ENCODE measurements around the gene PHOX2A.

Gene PHOX2A

DNA sequence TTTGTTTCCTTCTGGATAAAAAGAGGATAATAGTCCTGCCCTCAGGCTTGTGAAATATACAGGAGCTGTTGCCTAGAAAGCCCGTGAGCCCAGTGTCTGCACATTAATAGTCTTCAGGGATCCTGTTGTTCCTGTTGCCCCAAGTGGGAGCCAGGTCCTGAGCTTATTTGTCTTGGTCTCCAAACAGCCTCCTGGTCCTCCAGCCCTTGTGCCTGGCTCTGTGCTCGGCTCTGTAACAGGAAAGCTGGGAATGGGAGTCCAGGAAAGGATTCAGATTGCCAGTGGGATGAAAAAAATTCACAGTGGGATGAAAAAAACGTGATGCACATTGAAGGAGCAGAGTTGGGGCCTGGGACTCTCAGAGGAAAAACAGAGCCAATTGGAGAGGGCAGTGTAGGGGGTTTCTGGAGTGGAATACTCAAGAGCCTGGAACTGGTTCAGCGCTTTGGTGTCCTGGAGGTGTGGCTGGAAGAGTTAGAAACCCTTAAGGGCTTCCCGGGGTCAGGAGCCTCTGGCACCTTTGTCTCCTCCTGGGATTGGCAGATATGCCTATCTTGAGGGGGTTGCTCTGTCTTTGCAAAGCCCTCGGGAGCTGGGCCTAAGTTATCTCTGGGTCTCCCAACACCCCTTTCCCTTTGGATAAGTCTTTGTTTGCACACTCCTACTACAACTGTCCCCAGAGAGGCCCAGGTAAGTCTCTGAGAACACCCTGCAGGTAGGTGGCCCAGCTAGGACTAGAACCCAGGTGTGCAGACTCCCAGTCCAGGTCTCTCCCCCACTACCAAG, 21.7 kb downstream of the PHOX2A start:
- Histone ChIP-seq H2BK5ac (ENCODE audit: low read length) (no peak overlapping the region), H2BK12ac (ENCODE audit: low read length) (no peak overlapping the region), H3K4me2 (ENCODE audit: insufficient read depth, low read length, poor library complexity, severe bottlenecking) (peak overlapping the region; percentile 70), H2AFZ (ENCODE audit: low read length) (peak overlapping the region; percentile 91), H3K4me3 (ENCODE audit: low read length in 2 of 2) (peak overlapping the region; percentile 56 to 58), H3K14ac (ENCODE audit: low read length) (no peak overlapping the region), H3K36me3 (replicated peaks in 1 of 2; ENCODE audit: control insufficient read depth in 2 of 2, insufficient read depth in 2 of 2, low read length in 2 of 2) (peaks cover 2 to 11% of the 10 kb centered on the region in 2 donors), H2BK120ac (ENCODE audit: low read depth, low read length) (no peak overlapping the region), H3K27ac (replicated peaks; ENCODE audit: low read length) (peak overlapping the region; percentile 49), H3K9me3 (replicated peaks in 1 of 2; ENCODE audit: control insufficient read depth in 2 of 2, insufficient read depth in 1 of 2, low read depth in 1 of 2, low read length in 2 of 2) (no peaks in the 10 kb centered on the region), H3K18ac (ENCODE audit: low read length) (no peak overlapping the region), H3K23ac (ENCODE audit: low read depth, low read length, poor library complexity) (no peak overlapping the region), H3K79me1 (ENCODE audit: low read depth, low read length) (peaks cover 10% of the 10 kb centered on the region), H2AK5ac (ENCODE audit: low read depth, low read length) (no peak overlapping the region), H2BK15ac (ENCODE audit: low read length) (peak overlapping the region; percentile 18), H4K91ac (ENCODE audit: low read depth, low read length, poor library complexity) (no peak overlapping the region), H3K27me3 (ENCODE audit: control insufficient read depth in 3 of 3, insufficient read depth in 3 of 3, low read depth in 1 of 3, low read length in 3 of 3) (peaks cover 0 to 14% (median 0%) of the 10 kb centered on the region in 3 experiments), H3K9ac (ENCODE audit: low read depth, low read length, poor library complexity) (no peak overlapping the region), H3K4me1 (ENCODE audit: control insufficient read depth in 2 of 2, insufficient read depth in 1 of 2, low read depth in 1 of 2, low read length in 2 of 2) (peaks cover 5 to 16% of the 10 kb centered on the region in 2 donors), H3K4ac (ENCODE audit: low read length) (no peak overlapping the region), H4K8ac (ENCODE audit: low read depth, low read length) (no peak overlapping the region)
- no CpG with 5 or more reads among the region's 6 CpGs for whole genome bisulfite sequencing, 2 donors (ENCODE audit: extremely low coverage in 2 of 2, insufficient read length in 2 of 2, insufficient replicate concordance in 1 of 2)
- no peak for DNase-seq (ENCODE audit: low spot score)

DNA sequence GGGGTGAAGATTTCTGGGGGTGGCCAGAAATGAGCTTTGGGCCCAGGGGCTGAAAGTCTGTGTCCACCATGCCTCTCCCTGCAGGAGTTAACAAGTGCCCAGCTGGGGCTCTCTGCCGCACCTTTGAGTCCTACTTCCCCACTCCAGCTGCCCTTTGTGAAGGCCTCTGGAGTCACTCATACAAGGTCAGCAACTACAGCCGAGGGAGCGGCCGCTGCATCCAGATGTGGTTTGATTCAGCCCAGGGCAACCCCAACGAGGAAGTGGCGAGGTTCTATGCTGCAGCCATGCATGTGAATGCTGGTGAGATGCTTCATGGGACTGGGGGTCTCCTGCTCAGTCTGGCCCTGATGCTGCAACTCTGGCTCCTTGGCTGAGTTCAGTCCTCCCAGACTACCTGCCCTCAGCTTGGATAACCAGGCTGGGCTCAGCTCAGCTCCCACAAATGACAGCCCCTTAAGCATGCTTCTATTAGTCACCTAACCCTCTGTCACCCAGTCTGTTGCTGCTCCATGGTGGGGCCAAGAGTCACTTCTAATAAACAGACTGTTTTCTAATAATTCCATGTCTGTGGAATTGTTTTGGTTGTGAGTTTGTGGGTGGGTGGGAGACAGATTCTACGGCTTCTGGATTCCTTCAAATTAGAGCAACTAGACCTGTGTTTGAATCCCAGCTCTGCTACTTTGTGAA, 22.4 kb downstream of the PHOX2A start:
- Histone ChIP-seq H3K27ac (replicated peaks; ENCODE audit: low read length) (no peak overlapping the region), H3K4me2 (ENCODE audit: insufficient read depth, low read length, poor library complexity, severe bottlenecking) (no peak overlapping the region), H3K9ac (ENCODE audit: low read depth, low read length, poor library complexity) (no peak overlapping the region), H3K23ac (ENCODE audit: low read depth, low read length, poor library complexity) (no peak overlapping the region), H2BK120ac (ENCODE audit: low read depth, low read length) (no peak overlapping the region), H3K4me1 (ENCODE audit: control insufficient read depth in 2 of 2, insufficient read depth in 1 of 2, low read depth in 1 of 2, low read length in 2 of 2) (peaks cover 5 to 12% of the 10 kb centered on the region in 2 donors), H3K18ac (ENCODE audit: low read length) (no peak overlapping the region), H2BK12ac (ENCODE audit: low read length) (no peak overlapping the region), H3K4me3 (ENCODE audit: low read length in 2 of 2) (no peak overlapping the region), H2BK15ac (ENCODE audit: low read length) (no peak overlapping the region), H2AK5ac (ENCODE audit: low read depth, low read length) (peak overlapping the region; percentile 62), H2BK5ac (ENCODE audit: low read length) (no peak overlapping the region), H3K14ac (ENCODE audit: low read length) (no peak overlapping the region), H3K36me3 (replicated peaks in 1 of 2; ENCODE audit: control insufficient read depth in 2 of 2, insufficient read depth in 2 of 2, low read length in 2 of 2) (peaks cover 0 to 3% of the 10 kb centered on the region in 2 donors), H3K9me3 (replicated peaks in 1 of 2; ENCODE audit: control insufficient read depth in 2 of 2, insufficient read depth in 1 of 2, low read depth in 1 of 2, low read length in 2 of 2) (no peaks in the 10 kb centered on the region), H3K4ac (ENCODE audit: low read length) (no peak overlapping the region), H3K79me1 (ENCODE audit: low read depth, low read length) (peaks cover 8% of the 10 kb centered on the region), H2AFZ (ENCODE audit: low read length) (peak overlapping the region; percentile 91), H4K91ac (ENCODE audit: low read depth, low read length, poor library complexity) (no peak overlapping the region), H3K27me3 (ENCODE audit: control insufficient read depth in 3 of 3, insufficient read depth in 3 of 3, low read depth in 1 of 3, low read length in 3 of 3) (peaks cover 0 to 18% (median 0%) of the 10 kb centered on the region in 3 experiments), H4K8ac (ENCODE audit: low read depth, low read length) (no peak overlapping the region)
- no peak for DNase-seq (ENCODE audit: low spot score)
- WGBS, 2 donors (ENCODE audit: extremely low coverage in 2 of 2, insufficient read length in 2 of 2, insufficient replicate concordance in 1 of 2) = no CpG with 5 or more reads among the region's 7 CpGs

GRCh38 chr11:72220696-72221363, 23.1 kb downstream of the PHOX2A start:
- Histone ChIP-seq H3K9me3 (replicated peaks in 1 of 2; ENCODE audit: control insufficient read depth in 2 of 2, insufficient read depth in 1 of 2, low read depth in 1 of 2, low read length in 2 of 2) (no peaks in the 10 kb centered on the region), H3K14ac (ENCODE audit: low read length) (no peak overlapping the region), H3K36me3 (replicated peaks in 1 of 2; ENCODE audit: control insufficient read depth in 2 of 2, insufficient read depth in 2 of 2, low read length in 2 of 2) (no peaks in the 10 kb centered on the region), H3K23ac (ENCODE audit: low read depth, low read length, poor library complexity) (no peak overlapping the region), H2BK120ac (ENCODE audit: low read depth, low read length) (no peak overlapping the region), H3K4ac (ENCODE audit: low read length) (no peak overlapping the region), H3K79me1 (ENCODE audit: low read depth, low read length) (peaks cover 7% of the 10 kb centered on the region), H3K27ac (replicated peaks; ENCODE audit: low read length) (no peak overlapping the region), H3K9ac (ENCODE audit: low read depth, low read length, poor library complexity) (no peak overlapping the region), H2AK5ac (ENCODE audit: low read depth, low read length) (peak overlapping the region; percentile 62), H3K27me3 (ENCODE audit: control insufficient read depth in 3 of 3, insufficient read depth in 3 of 3, low read depth in 1 of 3, low read length in 3 of 3) (peaks cover 0 to 23% (median 0%) of the 10 kb centered on the region in 3 experiments), H4K8ac (ENCODE audit: low read depth, low read length) (no peak overlapping the region), H2BK12ac (ENCODE audit: low read length) (no peak overlapping the region), H3K4me1 (ENCODE audit: control insufficient read depth in 2 of 2, insufficient read depth in 1 of 2, low read depth in 1 of 2, low read length in 2 of 2) (peaks cover 5 to 9% of the 10 kb centered on the region in 2 donors), H3K4me3 (ENCODE audit: low read length in 2 of 2) (no peak overlapping the region), H4K91ac (ENCODE audit: low read depth, low read length, poor library complexity) (no peak overlapping the region), H2AFZ (ENCODE audit: low read length) (no peak overlapping the region), H2BK15ac (ENCODE audit: low read length) (no peak overlapping the region), H2BK5ac (ENCODE audit: low read length) (no peak overlapping the region), H3K4me2 (ENCODE audit: insufficient read depth, low read length, poor library complexity, severe bottlenecking) (no peak overlapping the region), H3K18ac (ENCODE audit: low read length) (no peak overlapping the region)
- WGBS, 2 donors (ENCODE audit: extremely low coverage in 2 of 2, insufficient read length in 2 of 2, insufficient replicate concordance in 1 of 2) = no CpG with 5 or more reads among the region's 10 CpGs
- no peak for DNase-seq (ENCODE audit: low spot score)
